Endothelial cell of umbilical vein (primary cell): Measurements from ENCODE around the gene API5. TPM values are rescaled to one million over a fixed set of nuclear protein-coding genes. Genes with fewer than 3 reads are reported as not detected.

ENCODE experiments used
- BruUV-seq: library from RNA; stranded (reverse); fragments of 400-500 nt; replicated peaks from 2 replicates; lab custom pipeline; 2021; lab: Mats Ljungman, UMichigan
- CTCF ChIA-PET: fragments of 300-600, 350-600 bp; sonication (Branson Sonifier 250); formaldehyde crosslinking; loops from one replicate; lab custom pipeline; 2021; ENCODE audit warnings: antibody characterized with exemption, inconsistent platforms; lab: Charles Lee
- POLR2A ChIA-PET: fragments of 300-600, 350-600 bp; sonication (Branson Sonifier 250); formaldehyde crosslinking; loops from one replicate; lab custom pipeline; 2021; ENCODE audit warnings: antibody characterized with exemption, inconsistent platforms; lab: Charles Lee
- DNase-seq: peaks from one replicate; pipeline ENCODE4 v3.0.0-alpha.2; 2011; ENCODE audit warnings: low read depth, low spot score
- FAIRE-seq: peaks from 2 replicates; lab custom pipeline; 2011; peaks lifted over from hg19 to GRCh38; lab: Jason Lieb, UNC
- H2AFZ ChIP-seq: 2 replicates; pipeline ENCODE4 v1.6.0; 2012; ENCODE audit warnings: low read depth, low read length, control low read depth, inconsistent platforms
- H3K27ac ChIP-seq: 2 replicates; pipeline ENCODE4 v1.5.1; 2011; ENCODE audit warnings: low read depth, mild to moderate bottlenecking, control low read depth, low read length, moderate library complexity; ENCODE audit not compliant: insufficient read depth
- H3K27me3 ChIP-seq, 2 experiments: 2 replicates each; pipeline versions ENCODE4 v1.6.0 to v1.6.1; 2011; ENCODE audit warnings: low read length in 2 of 2, mixed read lengths in 1 of 2; ENCODE audit not compliant: control insufficient read depth in 2 of 2, insufficient read depth in 2 of 2
- H3K36me3 ChIP-seq, 2 experiments: 2 replicates in 1 of 2; 3 replicates in 1 of 2; pipeline ENCODE4 v1.5.1; 2011; ENCODE audit warnings: low read length in 2 of 2, mild to moderate bottlenecking in 1 of 2, moderate library complexity in 1 of 2; ENCODE audit not compliant: control insufficient read depth in 2 of 2, insufficient read depth in 2 of 2; ENCODE audit errors: extremely low read depth in 1 of 2
- H3K4me1 ChIP-seq: 3 replicates; pipeline ENCODE4 v1.5.1; 2011; ENCODE audit warnings: mild to moderate bottlenecking, low read length; ENCODE audit not compliant: control insufficient read depth, insufficient read depth; ENCODE audit errors: extremely low read depth
- H3K4me2 ChIP-seq: 2 replicates; pipeline ENCODE4 v1.6.1; 2011; ENCODE audit warnings: low read length, control low read depth, mixed read lengths; ENCODE audit not compliant: insufficient read depth
- H3K4me3 ChIP-seq, 3 experiments: fragments of 200-600 bp in 1 of 3; sonication (generic), shearing (Covaris generic) in 1 of 3; replicated peaks in 1 of 3; 2 replicates each; pipeline ENCODE4 v1.5.1; 2011 to 2016; ENCODE audit warnings: control low read depth in 3 of 3, low read length in 3 of 3, mild to moderate bottlenecking in 2 of 3, inconsistent platforms in 1 of 3, low read depth in 1 of 3, moderate library complexity in 1 of 3; ENCODE audit not compliant: insufficient read depth in 1 of 3
- H3K79me2 ChIP-seq: 2 replicates; pipeline ENCODE4 v1.6.0; 2012; ENCODE audit warnings: low read length, inconsistent platforms; ENCODE audit not compliant: control insufficient read depth, insufficient read depth
- H3K9ac ChIP-seq: replicated peaks from 2 replicates; pipeline ENCODE3; 2011; ENCODE audit warnings: low read length, control low read depth; ENCODE audit not compliant: insufficient read depth; ENCODE audit errors: extremely low read depth
- H3K9me1 ChIP-seq: replicated peaks from 3 replicates; pipeline ENCODE4 v1.6.0; 2011; ENCODE audit warnings: mild to moderate bottlenecking, low read length; ENCODE audit not compliant: control insufficient read depth, insufficient read depth; ENCODE audit errors: extremely low read depth
- H3K9me3 ChIP-seq: replicated peaks from 2 replicates; pipeline ENCODE4 v1.5.1; 2012; ENCODE audit warnings: low read length, inconsistent platforms; ENCODE audit not compliant: control insufficient read depth, insufficient read depth
- H4K20me1 ChIP-seq: replicated peaks from 2 replicates; pipeline ENCODE3; 2011; ENCODE audit warnings: mild to moderate bottlenecking, low read length; ENCODE audit not compliant: control insufficient read depth, insufficient read depth; ENCODE audit errors: extremely low read depth
- CTCF ChIP-seq, 2 donors: IDR thresholded peaks; 1 replicate in 1 of 2; 2 replicates in 1 of 2; pipeline ENCODE4 v1.5.1; 2011; ENCODE audit warnings: low read length in 2 of 2, mild to moderate bottlenecking in 2 of 2, moderate library complexity in 2 of 2, control low read depth in 1 of 2, inconsistent platforms in 1 of 2, low read depth in 1 of 2; ENCODE audit not compliant: insufficient read depth in 1 of 2; ENCODE audit errors: extremely low read depth in 1 of 2
- EZH2 ChIP-seq: IDR thresholded peaks from 2 replicates; pipeline ENCODE4 v1.6.1; 2012; ENCODE audit warnings: borderline replicate concordance, low read depth, mild to moderate bottlenecking, moderate library complexity, low read length, inconsistent platforms; ENCODE audit not compliant: severe bottlenecking
- FOS ChIP-seq: IDR thresholded peaks from 2 replicates; pipeline ENCODE4 v1.6.1; 2011; ENCODE audit warnings: mild to moderate bottlenecking, low read length, moderate library complexity, borderline replicate concordance; ENCODE audit not compliant: insufficient read depth
- GATA2 ChIP-seq: IDR thresholded peaks from 2 replicates; pipeline ENCODE4 v1.7.0; 2011; ENCODE audit warnings: low read depth, mild to moderate bottlenecking, moderate library complexity, mixed read lengths, low read length; ENCODE audit not compliant: insufficient read length, insufficient read depth
- JUN ChIP-seq: IDR thresholded peaks from 2 replicates; pipeline ENCODE4 v1.6.1; 2011; ENCODE audit warnings: borderline replicate concordance, low read depth; ENCODE audit not compliant: insufficient read length, insufficient read depth
- MAX ChIP-seq: IDR thresholded peaks from 2 replicates; pipeline ENCODE4 v1.6.1; 2011; ENCODE audit not compliant: insufficient read depth, insufficient read length
- MYC ChIP-seq: IDR thresholded peaks from one replicate; pipeline ENCODE4 v1.6.1; 2011; ENCODE audit warnings: mild to moderate bottlenecking, low read depth, low read length
- POLR2A ChIP-seq: IDR thresholded peaks from 2 replicates; pipeline ENCODE4 v1.6.1; 2012; ENCODE audit warnings: low read depth, mild to moderate bottlenecking, control low read depth, low read length
- POLR2AphosphoS5 ChIP-seq: IDR thresholded peaks from 2 replicates; pipeline ENCODE4 v1.6.1; 2012; ENCODE audit warnings: low read depth, mild to moderate bottlenecking, control low read depth, low read length, moderate library complexity; ENCODE audit not compliant: insufficient read depth
- dilution Hi-C: fragments of 300-500 bp; cut with MboI; formaldehyde crosslinking; loops from one replicate; pipeline ENCODE4 v1.15.0; 2019; ENCODE audit warnings: low sequenced_read_pairs; ENCODE audit not compliant: extremely low pct_ligation_motif_present
- intact Hi-C: fragments of 100-400 bp; cut with micrococcal nuclease; formaldehyde crosslinking; loops from one replicate; pipeline ENCODE4 v1.10.0; 2022
- polyA plus RNA-seq, 4 experiments: library from polyadenylated mRNA; depleted of rRNA in 3 of 4; stranded (reverse) in 3 of 4; unstranded in 1 of 4; fragments of >200 nt; gene quantifications; 2 replicates each; pipeline versions ENCODE4 v1.2.1 to v1.2.3, GENCODE V29; 2011 to 2012; ENCODE audit warnings: missing spikeins in 1 of 4
- total RNA-seq: library from RNA; stranded (reverse); gene quantifications from 2 replicates; pipeline ENCODE4 v1.2.3, GENCODE V29; 2021

Gene API5
- total and polyA plus RNA-seq, 2 donors (not counting 3 experiments of a cell fraction or from before 2014, with no cell fraction given), result 26.5 to 103 TPM

- Histone ChIP-seq H2AFZ (no peak overlapping the region), H3K9me3 (no peaks in the 10 kb centered on the region), H3K4me2 (no peak overlapping the region), H3K9ac (no peak overlapping the region), H3K27ac (no peak overlapping the region), H3K27me3 (no peaks in the 10 kb centered on the region), H4K20me1 (no peaks in the 10 kb centered on the region), H3K9me1 (no peaks in the 10 kb centered on the region), H3K4me3 (no peak overlapping the region), H3K4me1 (peaks cover 6% of the 10 kb centered on the region), H3K36me3 (no peaks in the 10 kb centered on the region), H3K79me2 (peaks cover 3% of the 10 kb centered on the region)
- no peak for FAIRE-seq
- dilution Hi-C loops (no loop called here), intact Hi-C loops (no loop called here)
- ChIA-PET POLR2A (interaction anchor here (0.6 kb wide), 1 partner anchor 236 kb away, joined by 5 read pairs; no protein-coding TSS in a partner anchor), CTCF (interaction anchor here (0.7 kb wide), 1 partner anchor 65 kb away, joined by 3 read pairs; no protein-coding TSS in a partner anchor)
- DNase-seq, result no peak
- BruUV-seq, result no TSS peak
- TF ChIP-seq EZH2 (no peak), FOS (no peak), GATA2 (no peak), POLR2A (no peak), MYC (no peak), POLR2AphosphoS5 (no peak), MAX (no peak), JUN (no peak), CTCF (IDR thresholded peaks at IDR 0.05; ENCODE audit: extremely low read depth in 1 of 2, insufficient read depth in 1 of 2, low read depth in 1 of 2, low read length in 2 of 2) (no peak)
Measured at GRCh38 chr11:43354311-43354710, 42.5 kb downstream of the API5 start.
